GM19328 (cell line): ENCODE data around the gene STX19.
A peak's percentile ranks its signal among the peaks of the same experiment; 100 is the strongest.

Experiments used
- ATAC-seq: cut with Tn5 transposase; IDR thresholded peaks from one replicate; pipeline ENCODE4 v1.9.1; 2021; ENCODE audit warnings: mild to moderate bottlenecking, moderate library complexity; ENCODE audit not compliant: unreplicated experiment

STX19 gene

DNA sequence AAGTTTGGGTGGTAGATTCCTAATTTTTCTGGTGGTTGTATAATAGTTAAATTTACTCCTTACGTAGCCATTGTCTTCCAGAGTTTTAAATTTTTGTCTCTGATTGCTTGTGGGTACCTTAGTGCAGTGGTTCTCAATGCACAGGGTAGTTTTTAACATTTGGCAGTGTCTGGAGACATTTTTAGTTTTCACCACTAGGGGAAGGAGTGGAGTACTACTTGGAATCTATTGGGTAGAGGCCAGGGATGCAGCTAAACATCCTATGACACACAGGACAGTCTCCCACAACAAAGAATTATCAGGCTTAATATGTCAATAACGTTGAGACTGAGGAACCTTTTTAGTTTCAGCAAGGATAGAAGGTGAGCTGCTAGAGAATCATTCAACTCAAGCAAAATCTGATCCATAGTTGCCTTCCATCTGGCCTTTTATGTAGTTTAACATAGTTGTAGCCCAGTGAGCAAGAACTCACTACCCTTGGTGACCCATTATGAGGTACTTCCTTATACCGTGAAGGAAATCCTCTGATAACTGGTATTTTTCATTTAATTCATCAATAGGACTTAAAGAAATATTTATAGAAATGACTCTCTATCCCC lies 8.6 kb upstream of the STX19 start:
- peak; percentile 72 for ATAC-seq

DNA sequence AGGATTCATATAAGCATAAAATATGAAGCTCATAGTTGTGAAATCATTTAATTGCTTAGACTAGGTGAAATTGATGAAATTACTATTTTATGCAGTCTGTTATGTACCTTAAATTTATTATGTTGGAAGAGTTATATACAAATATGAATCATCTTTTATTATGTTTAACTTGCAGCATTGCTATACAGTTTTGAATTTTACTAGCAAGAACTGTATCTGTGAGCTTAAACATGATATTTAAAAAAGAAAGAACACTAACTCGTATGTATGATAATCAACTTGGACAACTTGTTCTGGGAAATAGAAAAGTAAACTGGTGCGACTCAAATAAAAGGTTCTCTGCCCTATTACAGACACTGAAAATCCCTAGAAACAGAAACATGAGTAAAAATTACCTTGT lies 1.8 kb downstream of the STX19 start:
- no peak for ATAC-seq

- no peak for ATAC-seq
These were observed 4.0 kb downstream of the STX19 start for GRCh38 chr3:94024385-94024784.

GRCh38 chr3:94020293-94020692 lies 8.1 kb downstream of the STX19 start:
- ATAC-seq = no peak

- ATAC-seq = no peak
These were observed 8.7 kb downstream of the STX19 start for GRCh38 chr3:94019659-94020058.

- ATAC-seq = no peak
These were observed 13.4 kb downstream of the STX19 start for GRCh38 chr3:94015025-94015424.

GRCh38 chr3:94012185-94012584 lies 16.2 kb downstream of the STX19 start:
- ATAC-seq = no peak

DNA sequence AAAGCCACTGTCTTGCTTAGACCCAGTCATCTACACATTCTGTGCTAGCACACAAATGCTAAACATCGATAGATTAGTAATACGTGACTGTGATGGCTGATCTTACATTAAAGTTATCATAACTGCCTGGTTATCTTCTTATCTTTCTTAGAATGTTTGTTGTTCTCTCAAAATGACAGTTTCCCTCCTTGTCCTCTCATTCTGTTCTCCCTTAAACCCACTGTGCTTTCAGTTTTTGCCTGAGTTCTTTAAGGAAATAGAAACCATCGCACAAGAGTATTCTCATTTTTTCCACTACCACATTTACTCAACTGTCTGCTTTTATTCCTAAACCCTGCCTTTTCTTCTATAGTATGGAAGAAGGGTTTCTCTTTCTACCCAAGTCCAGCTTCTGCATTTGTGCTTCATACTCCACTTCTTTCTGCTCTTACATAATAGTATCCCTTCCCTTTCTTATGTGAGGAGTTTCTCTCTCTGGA lies 17.1 kb downstream of the STX19 start:
- ATAC-seq = no peak

GRCh38 chr3:94009608-94010007 lies 18.8 kb downstream of the STX19 start:
- no peak for ATAC-seq

GRCh38 chr3:94008253-94008652 lies 20.1 kb downstream of the STX19 start:
- no peak for ATAC-seq

- peak; percentile 89 for ATAC-seq
These were observed 24.0 kb downstream of the STX19 start for GRCh38 chr3:94004301-94004910.

- no peak for ATAC-seq
These were observed 26.4 kb downstream of the STX19 start for GRCh38 chr3:94001827-94002495.

DNA sequence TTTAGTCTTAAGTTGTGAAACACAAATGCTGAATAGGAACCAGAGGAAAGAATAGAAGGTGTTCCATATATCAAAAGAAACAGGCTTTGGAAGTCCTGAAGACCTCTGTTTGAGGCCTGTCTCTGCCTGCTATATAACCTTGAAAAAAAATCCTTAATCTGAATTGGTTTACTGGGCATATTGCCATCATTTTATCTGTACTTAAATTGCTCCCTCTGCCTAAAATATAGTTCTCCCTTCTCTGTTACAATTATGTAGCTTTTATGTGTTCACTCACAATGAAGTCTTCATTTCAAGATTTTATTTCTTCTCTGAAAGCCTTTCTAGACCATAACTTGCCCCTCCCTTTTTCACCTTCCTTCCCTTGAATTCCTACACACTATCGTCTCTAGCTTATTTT lies 27.2 kb downstream of the STX19 start:
- ATAC-seq = no peak

DNA sequence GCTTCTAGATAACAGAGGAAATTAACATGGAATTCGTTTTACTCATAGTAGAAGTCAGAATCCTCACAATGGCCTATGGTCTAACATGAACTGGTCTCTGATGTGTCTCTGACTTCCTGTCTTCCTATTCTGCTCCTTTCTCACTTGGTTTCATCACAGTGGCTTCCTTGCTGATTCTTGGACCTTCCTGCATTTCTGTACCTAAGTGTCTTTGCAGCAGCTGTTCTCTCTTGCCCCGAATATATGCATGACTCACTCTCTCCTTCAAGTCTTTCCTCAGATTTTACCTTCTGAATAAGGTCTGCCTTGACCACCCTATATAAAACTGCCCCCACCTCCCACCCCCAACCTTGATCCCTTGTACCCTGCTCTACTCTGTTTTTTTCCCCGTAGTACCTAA lies 34.3 kb downstream of the STX19 start:
- no peak for ATAC-seq

- no peak for ATAC-seq
These were observed 36.2 kb downstream of the STX19 start for GRCh38 chr3:93992207-93992606.

DNA sequence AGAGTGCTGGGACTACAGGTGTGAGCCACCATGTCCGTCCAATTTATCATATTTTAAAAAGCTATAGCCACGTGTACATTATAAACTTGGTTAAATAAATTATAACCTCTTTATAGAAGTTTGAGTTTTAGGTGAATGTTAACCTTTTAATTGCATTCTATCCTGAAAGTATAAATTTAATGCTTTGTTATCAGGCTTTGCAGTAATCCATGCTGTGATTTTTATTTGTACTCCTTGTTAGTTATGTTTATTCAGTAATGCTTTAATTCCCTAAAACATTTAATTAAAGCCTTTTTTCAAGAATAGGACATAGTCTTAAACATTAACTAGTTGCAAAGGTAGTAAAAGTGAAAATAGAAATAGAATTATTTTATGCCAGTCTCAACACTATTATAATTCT lies 36.8 kb downstream of the STX19 start:
- no peak for ATAC-seq

DNA sequence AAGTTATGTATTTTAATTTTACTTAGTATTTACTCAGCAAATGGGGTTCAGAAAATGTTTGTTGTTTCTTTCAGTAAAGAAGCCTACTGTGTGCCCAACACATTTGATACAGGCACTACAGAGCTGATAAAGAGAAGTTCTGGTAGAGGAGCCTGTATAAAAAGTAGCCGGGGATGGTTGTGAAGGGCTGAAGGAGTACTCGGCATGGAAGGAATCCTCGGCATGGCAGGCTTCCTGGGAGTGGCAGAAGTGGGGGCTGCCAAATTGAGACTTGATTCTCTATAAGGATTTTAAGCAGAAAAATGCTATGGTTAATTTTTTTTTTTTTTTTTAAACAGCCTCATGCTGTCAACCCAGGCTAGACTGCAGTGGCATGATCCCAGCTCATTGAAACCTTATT lies 39.2 kb downstream of the STX19 start:
- ATAC-seq = no peak

DNA sequence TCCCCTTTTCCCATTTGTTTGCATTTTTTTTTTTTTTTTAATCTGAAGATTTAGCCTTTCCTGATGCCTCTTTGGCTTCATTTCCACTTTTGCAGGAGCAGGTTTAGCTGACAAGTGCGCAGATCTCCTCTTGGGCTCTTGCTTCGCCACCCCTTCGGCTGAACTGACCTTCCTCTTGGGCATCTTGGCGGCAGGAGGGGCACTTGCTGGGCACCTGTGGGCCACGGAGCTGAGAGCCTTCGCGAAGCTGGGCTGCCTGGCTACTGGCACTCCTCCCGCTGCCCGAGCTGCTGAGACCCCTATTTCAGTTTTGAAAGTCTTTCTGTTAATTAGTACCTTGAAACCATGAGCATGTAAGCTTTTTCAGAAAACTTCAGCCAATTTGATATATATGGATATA lies 39.6 kb downstream of the STX19 start:
- ATAC-seq = no peak

DNA sequence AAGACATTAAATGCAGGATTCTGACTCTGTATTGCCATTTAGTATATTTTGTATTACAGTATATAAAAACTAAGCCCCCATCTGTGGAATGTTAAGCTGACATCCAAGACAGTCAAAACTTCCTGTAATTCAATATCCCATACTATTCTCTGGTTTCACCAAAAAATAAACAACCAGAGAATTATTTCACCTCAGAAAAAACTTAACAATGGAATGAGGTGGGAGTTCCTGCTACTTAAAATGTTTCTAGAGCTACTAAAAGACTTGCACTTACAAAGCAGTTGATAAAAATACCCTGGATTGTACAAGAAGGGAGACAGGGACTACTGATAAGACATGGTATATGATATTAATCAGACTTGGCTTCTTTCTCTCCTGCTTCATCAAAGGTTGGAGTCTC lies 40.1 kb downstream of the STX19 start:
- ATAC-seq = no peak

GRCh38 chr3:93984618-93985017 lies 43.8 kb downstream of the STX19 start:
- no peak for ATAC-seq

DNA sequence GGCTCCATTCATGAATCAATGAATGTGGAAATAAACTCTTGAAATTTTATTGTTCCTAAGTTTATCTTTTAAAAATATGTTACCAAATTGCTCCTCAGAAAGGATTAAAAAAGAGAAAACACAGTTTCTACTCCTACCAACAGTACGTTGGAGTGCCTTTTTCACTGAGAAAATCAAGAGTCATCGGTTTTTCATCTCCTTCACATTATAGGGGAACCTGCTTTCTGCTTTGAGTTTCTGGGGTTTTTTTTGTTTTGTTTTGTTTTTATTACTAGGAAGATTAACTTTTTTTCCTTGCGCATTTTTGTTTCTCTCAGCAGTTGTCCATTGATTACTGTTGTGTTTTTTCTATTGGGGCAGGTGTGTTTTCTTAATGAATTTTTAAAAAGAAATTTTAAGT lies 45.0 kb downstream of the STX19 start:
- ATAC-seq = no peak

- no peak for ATAC-seq
These were observed 46.7 kb downstream of the STX19 start for GRCh38 chr3:93981649-93982048.
